IPS-18a (cell line): ENCODE results near the gene WDR35.

ENCODE experiments used
- H3K27ac ChIP-seq: one replicate; pipeline ENCODE4 v1.5.1; 2013; ENCODE audit warnings: low read length
- H3K27me3 ChIP-seq: one replicate; pipeline ENCODE4 v1.6.1; 2013; ENCODE audit warnings: mild to moderate bottlenecking, low read length; ENCODE audit not compliant: control insufficient read depth, insufficient read depth
- H3K36me3 ChIP-seq: one replicate; pipeline ENCODE4 v1.6.1; 2013; ENCODE audit warnings: low read depth, low read length; ENCODE audit not compliant: control insufficient read depth
- H3K4me1 ChIP-seq: one replicate; pipeline ENCODE4 v1.6.1; 2013; ENCODE audit warnings: low read depth, low read length; ENCODE audit not compliant: control insufficient read depth
- H3K4me3 ChIP-seq: one replicate; pipeline ENCODE4 v1.5.1; 2013; ENCODE audit warnings: low read length
- H3K9ac ChIP-seq: one replicate; pipeline ENCODE4 v1.6.1; 2013; ENCODE audit warnings: mild to moderate bottlenecking, low read length, moderate library complexity
- H3K9me3 ChIP-seq: one replicate; pipeline ENCODE4 v1.6.1; 2013; ENCODE audit warnings: low read depth, low read length; ENCODE audit not compliant: control insufficient read depth

WDR35 gene

GRCh38 chr2:20005891-20006470 lies 16.1 kb upstream of the WDR35 start:
- H3K27ac ChIP-seq = no peak overlapping the region
- H3K4me3 ChIP-seq = no peak overlapping the region
- H3K36me3 ChIP-seq = no peaks in the 10 kb centered on the region
- H3K4me1 ChIP-seq = no peaks in the 10 kb centered on the region
- peaks cover 10% of the 10 kb centered on the region for H3K27me3 ChIP-seq
- H3K9me3 ChIP-seq = no peaks in the 10 kb centered on the region
- H3K9ac ChIP-seq = no peak overlapping the region

- Histone ChIP-seq H3K4me1 (no peaks in the 10 kb centered on the region), H3K9ac (no peak overlapping the region)
Measured at GRCh38 chr2:20005067-20005627, 15.2 kb upstream of the WDR35 start.

GRCh38 chr2:20001361-20001863 lies 11.5 kb upstream of the WDR35 start:
- Histone ChIP-seq H3K36me3 (no peaks in the 10 kb centered on the region), H3K4me3 (no peak overlapping the region), H3K9me3 (no peaks in the 10 kb centered on the region), H3K27ac (no peak overlapping the region), H3K27me3 (no peaks in the 10 kb centered on the region), H3K9ac (no peak overlapping the region), H3K4me1 (no peaks in the 10 kb centered on the region)

More at GRCh38 chr2:20005067-20005627, 15.2 kb upstream of the WDR35 start:
- Histone ChIP-seq H3K4me3 (no peak overlapping the region), H3K27ac (no peak overlapping the region), H3K36me3 (no peaks in the 10 kb centered on the region), H3K9me3 (no peaks in the 10 kb centered on the region), H3K27me3 (peaks cover 1% of the 10 kb centered on the region)

- peaks cover 10% of the 10 kb centered on the region for H3K4me1 ChIP-seq
- H3K27me3 ChIP-seq = no peaks in the 10 kb centered on the region
- no peak overlapping the region for H3K9ac ChIP-seq
- no peak overlapping the region for H3K27ac ChIP-seq
- H3K4me3 ChIP-seq = no peak overlapping the region
- H3K9me3 ChIP-seq = no peaks in the 10 kb centered on the region
- H3K36me3 ChIP-seq = no peaks in the 10 kb centered on the region
Measured at GRCh38 chr2:19993731-19994130, 3.8 kb upstream of the WDR35 start.

GRCh38 chr2:19991895-19992294 lies 2.0 kb upstream of the WDR35 start:
- Histone ChIP-seq H3K27me3 (no peaks in the 10 kb centered on the region), H3K4me1 (peaks cover 19% of the 10 kb centered on the region), H3K27ac (no peak overlapping the region), H3K9ac (no peak overlapping the region), H3K4me3 (no peak overlapping the region), H3K36me3 (no peaks in the 10 kb centered on the region), H3K9me3 (no peaks in the 10 kb centered on the region)

- H3K9me3 ChIP-seq = no peaks in the 10 kb centered on the region
- peaks cover 19% of the 10 kb centered on the region for H3K4me1 ChIP-seq
- peak overlapping the region; percentile 80 for H3K4me3 ChIP-seq
- H3K27ac ChIP-seq = peak overlapping the region; percentile 42
- H3K27me3 ChIP-seq = no peaks in the 10 kb centered on the region
- H3K36me3 ChIP-seq = peaks cover 3% of the 10 kb centered on the region
- peak overlapping the region; percentile 66 for H3K9ac ChIP-seq
Measured at GRCh38 chr2:19990416-19990728, 467 bp upstream of the WDR35 start.

GRCh38 chr2:19989342-19989666 lies 601 bp downstream of the WDR35 start:
- H3K9ac ChIP-seq = peak overlapping the region; percentile 66
- peak overlapping the region; percentile 36 for H3K27ac ChIP-seq
- peak overlapping the region; percentile 80 for H3K4me3 ChIP-seq
- H3K27me3 ChIP-seq = no peaks in the 10 kb centered on the region
- H3K9me3 ChIP-seq = no peaks in the 10 kb centered on the region
- H3K4me1 ChIP-seq = peaks cover 19% of the 10 kb centered on the region
- H3K36me3 ChIP-seq = peaks cover 7% of the 10 kb centered on the region

- H3K9me3 ChIP-seq = no peaks in the 10 kb centered on the region
- H3K27me3 ChIP-seq = no peaks in the 10 kb centered on the region
- peaks cover 7% of the 10 kb centered on the region for H3K36me3 ChIP-seq
- no peak overlapping the region for H3K27ac ChIP-seq
- H3K4me3 ChIP-seq = peak overlapping the region; percentile 80
- peak overlapping the region; percentile 66 for H3K9ac ChIP-seq
- peaks cover 19% of the 10 kb centered on the region for H3K4me1 ChIP-seq
Measured at GRCh38 chr2:19988600-19988999, 1.3 kb downstream of the WDR35 start.

- Histone ChIP-seq H3K4me3 (peak overlapping the region; percentile 80), H3K9me3 (no peaks in the 10 kb centered on the region), H3K27me3 (no peaks in the 10 kb centered on the region), H3K27ac (no peak overlapping the region), H3K36me3 (peaks cover 7% of the 10 kb centered on the region), H3K9ac (no peak overlapping the region), H3K4me1 (peaks cover 19% of the 10 kb centered on the region)
Measured at GRCh38 chr2:19987936-19988335, 2.0 kb downstream of the WDR35 start.

- H3K9ac ChIP-seq = no peak overlapping the region
- H3K4me1 ChIP-seq = no peaks in the 10 kb centered on the region
- H3K36me3 ChIP-seq = peaks cover 38% of the 10 kb centered on the region
- no peak overlapping the region for H3K4me3 ChIP-seq
- no peaks in the 10 kb centered on the region for H3K9me3 ChIP-seq
- H3K27me3 ChIP-seq = no peaks in the 10 kb centered on the region
- H3K27ac ChIP-seq = no peak overlapping the region
Measured at GRCh38 chr2:19982268-19982667, 7.6 kb downstream of the WDR35 start.

GRCh38 chr2:19979932-19980331 lies 10.0 kb downstream of the WDR35 start:
- Histone ChIP-seq H3K4me1 (no peaks in the 10 kb centered on the region), H3K9me3 (no peaks in the 10 kb centered on the region), H3K27ac (no peak overlapping the region), H3K9ac (no peak overlapping the region), H3K36me3 (peaks cover 48% of the 10 kb centered on the region), H3K27me3 (no peaks in the 10 kb centered on the region), H3K4me3 (no peak overlapping the region)

GRCh38 chr2:19973466-19973865 lies 16.4 kb downstream of the WDR35 start:
- no peak overlapping the region for H3K9ac ChIP-seq
- no peaks in the 10 kb centered on the region for H3K9me3 ChIP-seq
- no peaks in the 10 kb centered on the region for H3K27me3 ChIP-seq
- no peaks in the 10 kb centered on the region for H3K4me1 ChIP-seq
- no peak overlapping the region for H3K4me3 ChIP-seq
- no peak overlapping the region for H3K27ac ChIP-seq
- peaks cover 49% of the 10 kb centered on the region for H3K36me3 ChIP-seq
